ENCODE data around the gene MSI2.

The MSI2 gene

GRCh38 chr17:57517273-57517631, 260.9 kb downstream of the MSI2 start:
- H3K27me3 Mint-ChIP-seq: no peaks in the 10 kb centered on the region
- H3K4me3 Mint-ChIP-seq: no peak overlapping the region
- peaks cover 7% of the 10 kb centered on the region for H3K36me3 Mint-ChIP-seq (ENCODE audit: insufficient read depth)
- DNase-seq (ENCODE audit: low spot score in 2 of 2) (no peak), ATAC-seq (replicated peaks; ENCODE audit: extremely low read depth, poor library complexity, severe bottlenecking) (no peak)
- H3K9me3 Mint-ChIP-seq: no peaks in the 10 kb centered on the region
- H3K4me1 Mint-ChIP-seq: peaks cover 4% of the 10 kb centered on the region
- H3K27ac Mint-ChIP-seq (ENCODE audit: low read depth): no peak overlapping the region

- no peak for ATAC-seq (replicated peaks; ENCODE audit: extremely low read depth, poor library complexity, severe bottlenecking)
- Mint-ChIP-seq H3K4me3 (no peak overlapping the region), H3K27me3 (no peaks in the 10 kb centered on the region), H3K27ac (ENCODE audit: low read depth) (no peak overlapping the region), H3K9me3 (no peaks in the 10 kb centered on the region), H3K36me3 (ENCODE audit: insufficient read depth) (peaks cover 7% of the 10 kb centered on the region), H3K4me1 (peaks cover 5% of the 10 kb centered on the region)
- DNase-seq (ENCODE audit: low spot score in 2 of 2): no peak
These were observed 261.5 kb downstream of the MSI2 start for GRCh38 chr17:57517632-57518456.

GRCh38 chr17:57518587-57519581, 262.6 kb downstream of the MSI2 start:
- no peak for DNase-seq (ENCODE audit: low spot score in 2 of 2)
- H3K4me1 Mint-ChIP-seq: peaks cover 13% of the 10 kb centered on the region
- no peak for ATAC-seq (replicated peaks; ENCODE audit: extremely low read depth, poor library complexity, severe bottlenecking)
- H3K27ac Mint-ChIP-seq (ENCODE audit: low read depth): no peak overlapping the region
- H3K4me3 Mint-ChIP-seq: no peak overlapping the region
- peaks cover 9% of the 10 kb centered on the region for H3K36me3 Mint-ChIP-seq (ENCODE audit: insufficient read depth)
- no peaks in the 10 kb centered on the region for H3K9me3 Mint-ChIP-seq
- H3K27me3 Mint-ChIP-seq: no peaks in the 10 kb centered on the region

GRCh38 chr17:57519800-57520199, 263.5 kb downstream of the MSI2 start:
- ATAC-seq (replicated peaks; ENCODE audit: extremely low read depth, poor library complexity, severe bottlenecking) (no peak), DNase-seq (ENCODE audit: low spot score in 2 of 2) (no peak)
- Mint-ChIP-seq H3K4me3 (no peak overlapping the region), H3K36me3 (ENCODE audit: insufficient read depth) (peaks cover 5% of the 10 kb centered on the region), H3K27me3 (no peaks in the 10 kb centered on the region), H3K4me1 (peaks cover 21% of the 10 kb centered on the region), H3K27ac (ENCODE audit: low read depth) (no peak overlapping the region), H3K9me3 (no peaks in the 10 kb centered on the region)

- ATAC-seq (replicated peaks; ENCODE audit: extremely low read depth, poor library complexity, severe bottlenecking) (no peak), DNase-seq (ENCODE audit: low spot score in 2 of 2) (no peak)
- Mint-ChIP-seq H3K36me3 (ENCODE audit: insufficient read depth) (peaks cover 6% of the 10 kb centered on the region), H3K9me3 (no peaks in the 10 kb centered on the region), H3K4me1 (peaks cover 23% of the 10 kb centered on the region), H3K27ac (ENCODE audit: low read depth) (no peak overlapping the region), H3K4me3 (no peak overlapping the region), H3K27me3 (no peaks in the 10 kb centered on the region)
These were observed 265.3 kb downstream of the MSI2 start for GRCh38 chr17:57521606-57522005.

GRCh38 chr17:57522042-57523005, 266.0 kb downstream of the MSI2 start:
- H3K4me1 Mint-ChIP-seq: peaks cover 23% of the 10 kb centered on the region
- no peaks in the 10 kb centered on the region for H3K9me3 Mint-ChIP-seq
- H3K27me3 Mint-ChIP-seq: no peaks in the 10 kb centered on the region
- H3K4me3 Mint-ChIP-seq: no peak overlapping the region
- peaks cover 6% of the 10 kb centered on the region for H3K36me3 Mint-ChIP-seq (ENCODE audit: insufficient read depth)
- DNase-seq (ENCODE audit: low spot score in 2 of 2): no peak
- ATAC-seq (replicated peaks; ENCODE audit: extremely low read depth, poor library complexity, severe bottlenecking): no peak
- H3K27ac Mint-ChIP-seq (ENCODE audit: low read depth): no peak overlapping the region

- no peak for DNase-seq (ENCODE audit: low spot score in 2 of 2)
- no peaks in the 10 kb centered on the region for H3K27me3 Mint-ChIP-seq
- H3K9me3 Mint-ChIP-seq: no peaks in the 10 kb centered on the region
- H3K4me3 Mint-ChIP-seq: no peak overlapping the region
- peaks cover 5% of the 10 kb centered on the region for H3K36me3 Mint-ChIP-seq (ENCODE audit: insufficient read depth)
- H3K27ac Mint-ChIP-seq (ENCODE audit: low read depth): no peak overlapping the region
- peaks cover 19% of the 10 kb centered on the region for H3K4me1 Mint-ChIP-seq
- ATAC-seq (replicated peaks; ENCODE audit: extremely low read depth, poor library complexity, severe bottlenecking): no peak
These were observed 267.8 kb downstream of the MSI2 start for GRCh38 chr17:57523926-57524632.

GRCh38 chr17:57524839-57525568, 268.7 kb downstream of the MSI2 start:
- no peak for DNase-seq (ENCODE audit: low spot score in 2 of 2)
- no peak for ATAC-seq (replicated peaks; ENCODE audit: extremely low read depth, poor library complexity, severe bottlenecking)
- Mint-ChIP-seq H3K27me3 (no peaks in the 10 kb centered on the region), H3K4me3 (no peak overlapping the region), H3K4me1 (peaks cover 26% of the 10 kb centered on the region), H3K27ac (ENCODE audit: low read depth) (no peak overlapping the region), H3K36me3 (ENCODE audit: insufficient read depth) (peaks cover 5% of the 10 kb centered on the region), H3K9me3 (no peaks in the 10 kb centered on the region)

GRCh38 chr17:57527221-57528057, 271.1 kb downstream of the MSI2 start:
- Mint-ChIP-seq H3K4me1 (peaks cover 41% of the 10 kb centered on the region), H3K27me3 (no peaks in the 10 kb centered on the region), H3K27ac (ENCODE audit: low read depth) (no peak overlapping the region), H3K9me3 (no peaks in the 10 kb centered on the region), H3K36me3 (ENCODE audit: insufficient read depth) (peaks cover 10% of the 10 kb centered on the region), H3K4me3 (no peak overlapping the region)
- DNase-seq (ENCODE audit: low spot score in 2 of 2): no peak
- no peak for ATAC-seq (replicated peaks; ENCODE audit: extremely low read depth, poor library complexity, severe bottlenecking)

GRCh38 chr17:57528058-57528451, 271.7 kb downstream of the MSI2 start:
- no peak overlapping the region for H3K27ac Mint-ChIP-seq (ENCODE audit: low read depth)
- no peaks in the 10 kb centered on the region for H3K9me3 Mint-ChIP-seq
- H3K4me1 Mint-ChIP-seq: peaks cover 40% of the 10 kb centered on the region
- DNase-seq (ENCODE audit: low spot score in 2 of 2): no peak
- no peak for ATAC-seq (replicated peaks; ENCODE audit: extremely low read depth, poor library complexity, severe bottlenecking)
- no peak overlapping the region for H3K4me3 Mint-ChIP-seq
- H3K27me3 Mint-ChIP-seq: no peaks in the 10 kb centered on the region
- peaks cover 9% of the 10 kb centered on the region for H3K36me3 Mint-ChIP-seq (ENCODE audit: insufficient read depth)

Measured in central memory CD8-positive, alpha-beta T cell (primary cell).